Measurements from ENCODE around the gene MT2A. TPM values are rescaled to one million over a fixed set of nuclear protein-coding genes. Genes with fewer than 3 reads are reported as not detected.

The MT2A gene
- total and polyA plus RNA-seq, 2 of the 13 experiments (the other 11 are each of a cell fraction or from before 2014, with no cell fraction given), result 135 to 371 TPM

DNA sequence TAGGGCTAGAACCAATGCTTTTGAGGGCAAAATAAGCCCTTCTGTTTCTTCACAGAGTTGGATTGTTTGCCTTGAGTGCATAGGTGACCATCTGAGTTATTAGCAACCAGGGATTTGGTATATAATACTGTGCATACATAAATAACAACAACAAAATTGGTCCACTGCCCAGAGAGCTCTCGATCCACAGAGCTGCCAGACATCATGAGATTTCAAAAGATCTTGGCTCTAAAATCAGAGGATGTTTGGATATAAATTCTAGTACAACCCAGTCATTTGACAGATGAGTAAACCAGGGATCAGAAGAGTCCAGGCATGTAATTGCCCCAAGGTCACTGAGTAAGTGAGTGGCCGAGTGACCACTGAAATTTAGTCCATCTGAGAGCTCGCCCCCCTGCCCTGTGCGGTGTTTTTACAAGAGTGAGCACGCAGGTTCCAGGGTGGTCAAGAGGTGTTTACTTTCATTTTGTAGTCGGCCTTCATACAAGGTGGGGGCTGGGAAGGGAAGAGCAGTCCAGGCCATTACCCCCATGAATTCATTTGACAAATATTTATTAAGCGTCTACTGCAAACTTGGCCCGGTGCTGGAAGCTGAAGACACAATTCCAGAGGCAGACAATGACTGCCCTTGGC is 1.8 kb upstream of the MT2A start (continued):
- TF ChIP-seq, protein P1, sequence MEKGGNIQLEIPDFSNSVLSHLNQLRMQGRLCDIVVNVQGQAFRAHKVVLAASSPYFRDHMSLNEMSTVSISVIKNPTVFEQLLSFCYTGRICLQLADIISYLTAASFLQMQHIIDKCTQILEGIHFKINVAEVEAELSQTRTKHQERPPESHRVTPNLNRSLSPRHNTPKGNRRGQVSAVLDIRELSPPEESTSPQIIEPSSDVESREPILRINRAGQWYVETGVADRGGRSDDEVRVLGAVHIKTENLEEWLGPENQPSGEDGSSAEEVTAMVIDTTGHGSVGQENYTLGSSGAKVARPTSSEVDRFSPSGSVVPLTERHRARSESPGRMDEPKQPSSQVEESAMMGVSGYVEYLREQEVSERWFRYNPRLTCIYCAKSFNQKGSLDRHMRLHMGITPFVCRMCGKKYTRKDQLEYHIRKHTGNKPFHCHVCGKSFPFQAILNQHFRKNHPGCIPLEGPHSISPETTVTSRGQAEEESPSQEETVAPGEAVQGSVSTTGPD (CRISPR knock-in tag; IDR thresholded peaks at IDR 0.05), result no peak
- TF ChIP-seq, protein P2, sequence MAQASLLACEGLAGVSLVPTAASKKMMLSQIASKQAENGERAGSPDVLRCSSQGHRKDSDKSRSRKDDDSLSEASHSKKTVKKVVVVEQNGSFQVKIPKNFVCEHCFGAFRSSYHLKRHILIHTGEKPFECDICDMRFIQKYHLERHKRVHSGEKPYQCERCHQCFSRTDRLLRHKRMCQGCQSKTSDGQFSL (CRISPR knock-in tag; IDR thresholded peaks at IDR 0.05), result 0 out of 2 replicates have a peak, but pooled peaks have one; percentile 36
- no peak for TF ChIP-seq ZNF143 (CRISPR knock-in tag; IDR thresholded peaks at IDR 0.05)
- TF ChIP-seq, protein P3, sequence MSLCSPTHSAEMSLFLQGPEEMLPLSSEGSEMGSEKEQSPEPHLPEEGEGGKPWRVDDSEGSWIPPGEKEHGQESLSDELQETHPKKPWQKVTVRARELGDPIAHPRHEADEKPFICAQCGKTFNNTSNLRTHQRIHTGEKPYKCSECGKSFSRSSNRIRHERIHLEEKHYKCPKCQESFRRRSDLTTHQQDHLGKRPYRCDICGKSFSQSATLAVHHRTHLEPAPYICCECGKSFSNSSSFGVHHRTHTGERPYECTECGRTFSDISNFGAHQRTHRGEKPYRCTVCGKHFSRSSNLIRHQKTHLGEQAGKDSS (CRISPR knock-in tag; IDR thresholded peaks at IDR 0.05; ENCODE audit: borderline replicate concordance, low read depth), result no peak
- 0 out of 2 replicates have a peak, but pooled peaks have one; percentile 27 for TF ChIP-seq ZNF780A (CRISPR knock-in tag; IDR thresholded peaks at IDR 0.05)
- no peak for TF ChIP-seq U2AF1 (optimal IDR thresholded peaks at IDR 0.05; ENCODE audit: low read depth, low read length)
- 0 out of 2 replicates have a peak, but pooled peaks have one; percentile 42 for TF ChIP-seq SMAD1 (CRISPR knock-in tag; IDR thresholded peaks at IDR 0.05; ENCODE audit: borderline replicate concordance, low read depth)
- no peak for TF ChIP-seq GTF3A (CRISPR knock-in tag; conservative IDR thresholded peaks at IDR 0.05)
- TF ChIP-seq SNAI1 (CRISPR knock-in tag; IDR thresholded peaks at IDR 0.05; ENCODE audit: borderline replicate concordance), result no peak
- TF ChIP-seq NR2F6 (IDR thresholded peaks at IDR 0.05), result no peak
- TF ChIP-seq NR2F6 (CRISPR knock-in tag; IDR thresholded peaks at IDR 0.05), result no peak; the same call in 1 of the 2 replicates
- no peak for TF ChIP-seq TMF1 (CRISPR knock-in tag; IDR thresholded peaks at IDR 0.05; ENCODE audit: low read depth)
- no peak for TF ChIP-seq ZNF234 (CRISPR knock-in tag; conservative IDR thresholded peaks at IDR 0.05)
- TF ChIP-seq SOX6 (IDR thresholded peaks at IDR 0.05), result no peak
- peak; percentile 96 for TF ChIP-seq SOX6 (CRISPR knock-in tag; IDR thresholded peaks at IDR 0.05)
- 0 out of 2 replicates have a peak, but pooled peaks have one; percentile 7 for TF ChIP-seq TBX3 (IDR thresholded peaks at IDR 0.05; ENCODE audit: borderline replicate concordance)
- no peak for TF ChIP-seq SATB2 (CRISPR knock-in tag; IDR thresholded peaks at IDR 0.05)
- TF ChIP-seq NONO (IDR thresholded peaks at IDR 0.05), result no peak
- TF ChIP-seq NONO (CRISPR knock-in tag; conservative IDR thresholded peaks at IDR 0.05), result peak; percentile 80; the same call in 1 of the 2 replicates
- no peak; the same call in 1 of the 2 replicates for TF ChIP-seq ZNF510 (CRISPR knock-in tag; IDR thresholded peaks at IDR 0.05; ENCODE audit: low read depth)
- TF ChIP-seq RXRB (CRISPR knock-in tag; IDR thresholded peaks at IDR 0.05; ENCODE audit: borderline replicate concordance), result peak; percentile 73
- TF ChIP-seq YEATS4 (CRISPR knock-in tag; IDR thresholded peaks at IDR 0.05; ENCODE audit: borderline replicate concordance), result no peak
- TF ChIP-seq ZNF329 (CRISPR knock-in tag; IDR thresholded peaks at IDR 0.05; ENCODE audit: low read depth), result no peak
- TF ChIP-seq ZSCAN20 (CRISPR knock-in tag; IDR thresholded peaks at IDR 0.05; ENCODE audit: borderline replicate concordance), result 0 out of 2 replicates have a peak, but pooled peaks have one; percentile 47
- TF ChIP-seq ZNF160 (CRISPR knock-in tag; IDR thresholded peaks at IDR 0.05), result no peak
- no peak; the same call in 1 of the 2 replicates for TF ChIP-seq FOXC1 (CRISPR knock-in tag; IDR thresholded peaks at IDR 0.05; ENCODE audit: borderline replicate concordance)
- TF ChIP-seq TARDBP (CRISPR knock-in tag; IDR thresholded peaks at IDR 0.05), result no peak
- no peak; the same call in 1 of the 2 replicates for TF ChIP-seq ZNF878 (CRISPR knock-in tag; IDR thresholded peaks at IDR 0.05)
- no peak for TF ChIP-seq ZNF768 (CRISPR knock-in tag; IDR thresholded peaks at IDR 0.05)
- TF ChIP-seq KLF12 (CRISPR knock-in tag; IDR thresholded peaks at IDR 0.05; ENCODE audit: borderline replicate concordance), result 0 out of 2 replicates have a peak, but pooled peaks have one; percentile 49
- no peak for TF ChIP-seq ZNF83 (CRISPR knock-in tag; IDR thresholded peaks at IDR 0.05; ENCODE audit: borderline replicate concordance)
- no peak for TF ChIP-seq ZNF205 (CRISPR knock-in tag; IDR thresholded peaks at IDR 0.05)
